ENCODE data around the gene TOLLIP.

TOLLIP gene

DNA sequence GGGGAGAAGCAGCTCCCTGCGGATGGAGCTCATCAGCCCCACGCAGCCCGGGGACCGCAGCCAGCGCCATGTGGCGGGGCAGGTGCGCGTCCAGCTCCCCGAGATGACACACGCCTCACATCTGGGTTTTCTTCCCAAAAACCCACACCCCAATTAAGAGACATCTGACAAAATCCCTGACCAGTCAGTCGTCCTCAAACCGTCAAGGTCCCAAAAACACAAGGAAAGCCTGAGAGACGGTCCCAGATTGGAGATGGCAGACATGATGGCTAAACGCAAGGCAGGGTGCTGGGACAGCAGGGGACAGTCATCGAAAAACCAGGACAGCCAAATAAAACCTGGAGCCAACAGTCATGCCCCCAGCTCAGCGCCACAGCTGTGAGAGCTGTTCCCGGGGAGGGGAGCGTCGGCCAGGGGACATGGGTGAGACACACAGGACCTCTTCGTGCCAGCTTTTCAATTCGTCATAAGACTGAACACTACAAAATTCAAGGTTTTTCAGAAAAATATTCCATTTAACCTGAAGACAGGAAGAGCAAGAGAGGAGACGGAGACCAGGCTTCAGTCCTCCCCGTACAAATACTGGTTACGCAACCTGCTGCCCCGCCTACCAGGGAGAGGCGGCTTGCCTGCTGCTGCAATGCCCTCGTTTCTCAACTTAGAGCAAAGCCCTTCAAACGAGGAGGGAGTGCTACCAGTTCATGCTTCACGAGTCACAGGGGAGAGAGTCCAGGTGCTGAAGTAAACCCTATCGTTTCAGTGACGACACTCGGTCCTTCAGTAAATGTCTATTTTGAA lies 10.5 kb downstream of the TOLLIP start:
- DNase-seq (ENCODE audit: low read depth, low spot score), result no peak

DNA sequence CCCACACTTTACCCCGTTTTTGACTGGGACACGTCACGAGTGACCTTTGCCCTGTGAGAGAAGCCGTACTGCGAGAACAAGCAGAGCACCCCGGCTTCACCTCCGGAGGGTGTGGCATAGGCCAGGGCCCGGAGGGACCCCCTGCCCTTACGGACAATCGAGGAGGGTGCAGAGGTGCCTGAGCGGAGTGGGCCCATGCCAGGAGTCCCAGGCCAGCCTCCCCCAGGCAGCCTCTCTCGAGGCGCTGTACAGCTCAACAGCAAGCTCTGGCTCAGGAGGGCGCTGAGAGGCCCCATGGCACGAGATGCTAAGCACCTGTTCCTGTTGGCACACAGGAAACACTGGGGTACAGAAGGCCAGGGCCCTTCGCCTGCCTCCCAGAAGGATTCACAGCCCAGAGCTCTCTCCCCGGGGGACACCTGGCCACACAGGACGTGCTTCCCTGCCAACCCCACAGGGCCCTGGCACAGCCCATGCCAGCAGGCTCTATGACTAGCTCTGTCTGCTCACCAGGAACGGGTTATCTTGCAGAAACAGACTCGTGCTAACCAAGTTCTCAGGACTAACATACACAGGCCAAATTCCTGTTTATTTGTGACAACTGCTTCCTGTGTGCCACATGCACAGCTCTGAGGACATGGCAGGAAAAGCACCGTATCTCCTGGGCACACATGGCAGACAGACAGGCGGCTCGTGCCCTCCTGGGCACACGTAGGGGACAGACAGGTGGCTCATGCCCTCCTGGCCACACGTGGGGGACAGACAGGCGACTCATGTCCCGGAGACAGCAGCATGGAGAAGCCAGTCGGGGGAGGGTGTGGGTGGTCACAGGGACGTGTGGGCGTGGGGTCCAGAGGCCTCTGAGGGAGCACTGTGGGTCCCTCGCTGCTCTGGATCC lies 11.6 kb downstream of the TOLLIP start:
- no peak for DNase-seq (ENCODE audit: low read depth, low spot score)

DNA sequence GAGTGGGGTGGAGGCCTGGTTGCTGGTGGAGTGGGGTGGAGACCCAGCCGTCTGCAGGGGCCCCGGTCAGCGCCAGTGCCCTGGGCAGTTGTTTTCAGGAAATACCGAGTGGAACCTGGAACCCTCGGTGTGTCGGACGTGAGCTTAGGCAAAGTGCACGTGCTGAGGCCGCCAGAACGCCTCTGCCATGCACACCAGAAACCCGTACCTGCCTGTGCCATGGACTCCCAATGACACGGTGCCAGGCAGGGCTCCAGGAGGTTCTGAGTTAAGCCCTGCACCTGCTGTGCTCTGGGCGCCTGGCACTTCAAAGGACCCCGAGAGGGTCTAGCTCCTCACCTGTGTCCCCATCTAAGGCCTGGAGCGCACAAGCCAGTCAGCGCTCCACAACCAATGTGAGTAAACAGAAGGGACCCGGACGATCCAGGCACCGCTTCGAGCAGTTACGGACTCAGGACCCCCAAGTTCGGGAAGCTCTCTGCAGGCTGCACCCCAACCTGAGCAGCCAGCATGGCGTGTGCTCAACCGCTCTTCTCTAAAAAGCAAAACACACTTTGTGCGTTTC lies 12.3 kb downstream of the TOLLIP start:
- no peak for DNase-seq (ENCODE audit: low read depth, low spot score)

DNA sequence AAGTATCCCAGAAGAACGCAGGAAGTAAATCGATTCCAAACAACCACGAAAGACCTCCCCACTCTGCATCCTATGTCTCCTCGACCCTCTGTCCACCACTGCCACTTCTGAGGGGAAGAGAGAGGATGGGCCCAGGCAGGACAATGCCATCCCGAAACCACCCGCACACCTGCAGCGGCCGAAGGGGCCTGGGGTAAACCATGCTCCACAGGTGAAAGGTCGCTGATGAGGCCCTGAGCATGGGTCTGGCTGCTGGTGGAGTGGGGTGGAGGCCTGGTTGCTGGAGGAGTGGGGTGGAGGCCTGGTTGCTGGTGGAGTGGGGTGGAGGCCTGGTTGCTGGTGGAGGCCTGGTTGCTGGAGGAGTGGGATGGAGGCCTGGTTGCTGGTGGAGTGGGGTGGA lies 13.1 kb downstream of the TOLLIP start:
- no peak for DNase-seq (ENCODE audit: low read depth, low spot score)

DNA sequence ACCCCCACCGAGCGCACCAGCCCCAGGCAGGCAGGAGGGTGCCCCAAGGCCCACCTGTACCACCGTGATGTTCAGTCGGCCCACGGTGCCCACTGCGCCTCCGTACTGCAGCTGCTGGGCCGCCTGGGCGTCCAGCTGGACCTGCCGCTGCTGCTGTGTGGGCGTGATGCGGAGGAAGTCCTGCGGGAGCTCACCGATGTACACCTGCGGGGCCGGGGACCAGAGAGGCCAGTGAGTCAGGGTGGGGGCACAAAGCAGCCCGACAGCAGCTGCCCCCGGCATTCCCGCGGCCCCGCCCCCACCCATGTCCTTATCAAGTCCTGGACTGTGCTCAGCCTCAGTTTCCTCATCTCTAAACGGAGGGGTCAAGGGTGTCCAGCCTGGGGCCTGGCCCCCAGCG lies 13.8 kb downstream of the TOLLIP start:
- no peak for DNase-seq (ENCODE audit: low read depth, low spot score)

DNA sequence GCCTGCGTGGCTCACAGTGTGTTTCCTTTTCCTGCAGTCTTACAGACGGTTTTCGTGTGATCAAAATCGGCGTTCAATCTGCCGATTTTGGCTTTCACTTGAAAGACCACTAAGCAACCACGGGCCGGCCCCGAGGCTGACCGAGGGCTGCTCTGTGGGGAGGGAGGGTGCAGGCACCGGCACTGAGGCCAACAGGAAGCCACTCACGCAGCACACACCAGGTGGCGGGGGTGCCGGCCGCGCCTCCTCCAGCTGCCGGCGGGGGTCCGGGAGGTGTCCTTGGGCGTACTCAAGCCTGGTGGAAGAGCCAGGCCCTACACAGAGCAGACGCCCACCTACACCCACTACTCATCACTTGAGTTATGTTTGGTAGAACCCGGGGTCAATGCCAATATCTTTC lies 14.3 kb downstream of the TOLLIP start:
- no peak for DNase-seq (ENCODE audit: low read depth, low spot score)

DNA sequence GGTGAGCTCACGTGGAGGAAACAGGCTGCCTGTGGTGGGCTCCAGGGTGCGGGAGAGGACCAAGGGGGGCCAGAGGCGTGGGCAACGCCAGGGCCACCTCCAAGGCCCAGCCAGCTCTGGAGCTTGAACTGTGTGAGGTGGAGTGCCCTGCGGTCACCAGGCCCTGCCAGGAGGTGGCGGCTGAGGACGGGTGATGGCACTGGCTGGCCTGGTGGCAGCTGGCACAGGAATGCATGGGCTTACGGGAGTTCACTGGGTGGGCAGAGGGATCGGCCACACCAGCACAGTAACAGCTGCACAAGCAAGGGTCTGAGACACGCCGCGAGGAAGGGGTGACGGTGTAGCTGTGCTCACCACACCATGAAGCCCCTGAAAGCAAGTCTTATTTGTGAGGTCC lies 15.8 kb downstream of the TOLLIP start:
- DNase-seq (ENCODE audit: low read depth, low spot score), result no peak

DNA sequence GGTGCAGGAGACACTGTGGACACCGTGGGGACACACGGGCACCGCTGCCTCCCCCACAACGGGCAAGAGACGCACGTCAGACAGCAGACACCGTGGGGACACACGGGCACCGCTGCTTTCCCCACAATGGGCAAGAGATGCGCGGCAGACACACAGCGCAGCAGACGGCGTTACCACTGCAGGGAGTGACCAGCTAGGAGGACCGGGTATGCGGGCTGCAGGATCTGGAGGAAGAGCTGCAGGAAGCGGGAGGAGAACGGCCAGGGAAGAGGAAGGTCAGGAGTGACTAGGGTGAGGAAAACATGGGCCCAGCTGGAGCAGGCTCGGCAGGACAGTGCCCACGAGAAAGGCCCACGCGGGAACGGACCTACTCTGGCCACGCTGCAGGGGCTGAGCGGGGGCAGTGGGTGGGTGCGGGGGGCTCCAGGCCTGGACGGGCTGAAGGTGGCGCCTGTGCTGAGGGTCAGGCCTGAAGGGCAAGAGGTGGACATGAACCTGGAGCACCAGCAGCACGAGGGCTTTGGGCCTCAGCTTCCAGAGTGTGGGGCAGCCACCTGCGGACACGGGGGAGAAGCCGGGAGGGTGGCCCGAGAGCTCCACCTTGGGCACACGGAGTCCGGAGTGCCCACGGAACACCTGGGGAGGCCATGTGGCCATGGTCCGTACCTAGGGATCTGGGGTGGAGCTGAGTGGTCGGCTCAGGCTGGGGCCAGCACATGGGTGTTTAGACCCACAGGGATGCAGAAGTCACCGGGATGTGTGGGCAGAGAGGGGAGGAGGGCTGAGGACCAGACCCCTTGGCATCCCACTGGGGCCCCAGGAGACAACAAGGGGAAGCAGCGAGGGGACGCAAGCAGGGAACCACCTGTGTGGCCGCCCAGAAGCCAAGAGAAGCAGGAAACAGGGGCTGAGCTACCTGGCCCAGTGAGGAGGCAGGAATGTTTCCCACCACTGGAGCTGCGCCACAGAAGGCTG lies 16.5 kb downstream of the TOLLIP start:
- DNase-seq (ENCODE audit: low read depth, low spot score), result no peak

DNA sequence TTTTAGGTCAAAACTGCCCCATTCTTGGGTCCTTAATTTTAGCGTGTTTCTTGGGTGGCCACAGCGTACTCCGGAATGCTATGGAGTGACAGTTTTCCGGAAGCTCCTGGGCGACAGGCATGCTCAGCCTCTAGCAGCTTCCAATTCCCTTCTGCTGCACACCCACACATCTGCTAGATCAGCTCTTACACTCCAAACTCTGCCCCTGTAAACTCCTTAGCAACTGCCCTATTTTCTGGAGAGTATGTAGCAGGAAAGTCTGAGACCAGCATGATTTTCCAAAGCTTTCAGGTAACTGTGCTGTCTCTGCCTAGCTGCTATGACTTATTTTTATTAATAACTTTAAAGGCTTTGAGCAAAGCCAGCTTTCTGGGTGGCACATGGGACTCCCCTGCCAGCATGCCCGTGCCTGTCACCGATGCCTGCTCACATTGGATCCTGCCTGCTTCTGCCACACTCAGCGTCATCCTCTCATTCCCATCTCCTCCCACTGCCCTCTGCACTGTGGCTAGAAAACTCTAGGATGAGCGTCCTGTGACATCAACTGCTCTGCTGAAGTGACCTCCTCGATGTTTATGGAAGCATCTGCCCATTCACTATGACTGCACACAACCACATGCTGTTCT lies 17.3 kb downstream of the TOLLIP start:
- no peak for DNase-seq (ENCODE audit: low read depth, low spot score)

DNA sequence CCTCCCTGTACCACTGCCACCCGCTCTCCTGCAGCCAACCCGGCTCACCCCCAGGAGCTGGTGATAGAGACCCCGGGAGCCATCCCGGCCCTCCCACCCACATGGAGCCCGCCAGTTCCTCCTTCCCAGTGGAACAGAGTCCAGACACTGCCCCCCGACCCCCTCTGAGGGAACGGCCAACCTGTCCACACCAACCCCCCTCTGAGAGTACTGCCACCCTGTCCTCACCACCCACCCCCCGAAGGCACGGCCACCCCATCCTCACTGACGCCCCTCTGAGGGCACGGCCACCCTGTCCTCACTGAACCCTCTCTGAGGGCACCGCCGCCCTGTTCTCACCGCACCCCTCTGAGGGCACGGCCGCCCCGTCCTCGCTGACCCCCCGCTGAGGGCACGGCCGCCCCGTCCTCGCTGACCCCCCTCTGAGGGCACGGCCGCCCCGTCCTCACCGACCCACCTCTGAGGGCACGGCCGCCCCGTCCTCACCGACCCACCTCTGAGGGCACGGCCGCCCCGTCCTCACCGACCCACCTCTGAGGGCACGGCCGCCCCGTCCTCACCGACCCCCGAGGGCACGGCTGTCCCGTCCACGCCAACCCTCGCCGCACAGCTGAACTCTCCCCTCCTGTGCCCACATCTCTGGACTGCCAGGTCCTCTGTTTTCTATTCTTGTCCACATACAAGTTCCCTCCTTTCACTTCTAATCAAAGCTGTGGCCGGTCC lies 18.0 kb downstream of the TOLLIP start:
- DNase-seq (ENCODE audit: low read depth, low spot score), result no peak

DNA sequence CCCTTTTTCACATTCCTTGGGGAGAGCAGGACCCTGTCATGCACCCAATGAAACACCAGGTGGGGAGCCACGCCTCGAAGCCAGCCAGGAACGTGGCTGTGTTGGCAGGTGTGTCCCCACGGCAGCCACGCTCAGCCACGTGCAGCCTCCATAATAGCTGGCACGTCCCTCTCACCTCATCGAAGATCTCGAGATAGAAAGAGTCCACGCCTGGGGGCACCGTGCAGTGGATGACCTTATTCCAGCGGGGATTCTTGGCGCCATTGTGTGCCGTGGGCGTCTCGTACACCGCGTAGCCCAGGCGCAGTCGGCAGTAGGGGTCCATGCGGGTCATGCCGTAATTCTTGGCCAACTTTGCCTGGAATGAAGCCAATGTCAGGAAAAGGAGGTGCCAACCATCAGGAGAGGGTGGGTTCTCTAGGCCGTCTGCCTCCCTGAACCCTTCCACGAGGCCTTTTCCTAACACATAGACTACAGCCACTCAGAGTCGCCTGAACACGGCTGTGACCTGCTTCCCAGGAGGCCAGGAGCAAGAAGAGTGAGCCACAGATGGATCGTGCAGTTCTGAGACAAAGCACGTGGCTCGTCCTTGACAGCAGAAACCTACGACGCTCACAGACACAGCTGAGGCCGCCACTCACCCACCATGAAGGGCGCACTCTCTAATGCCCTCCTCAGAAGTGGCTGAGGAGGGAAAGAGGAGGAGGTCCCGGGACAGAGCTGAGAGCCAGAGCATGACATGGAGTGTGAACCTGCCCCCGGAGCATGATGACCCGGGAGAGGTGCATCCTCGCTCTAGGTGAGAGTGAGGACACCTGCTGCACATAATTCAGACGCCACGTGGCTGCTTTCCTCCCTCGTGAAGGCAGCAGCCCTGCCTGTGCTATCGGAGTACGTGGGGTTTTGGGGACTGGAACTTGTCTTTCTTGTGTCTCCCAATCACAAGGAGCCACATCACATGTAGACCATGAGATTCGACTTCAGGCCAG lies 19.1 kb downstream of the TOLLIP start:
- no peak for DNase-seq (ENCODE audit: low read depth, low spot score)

DNA sequence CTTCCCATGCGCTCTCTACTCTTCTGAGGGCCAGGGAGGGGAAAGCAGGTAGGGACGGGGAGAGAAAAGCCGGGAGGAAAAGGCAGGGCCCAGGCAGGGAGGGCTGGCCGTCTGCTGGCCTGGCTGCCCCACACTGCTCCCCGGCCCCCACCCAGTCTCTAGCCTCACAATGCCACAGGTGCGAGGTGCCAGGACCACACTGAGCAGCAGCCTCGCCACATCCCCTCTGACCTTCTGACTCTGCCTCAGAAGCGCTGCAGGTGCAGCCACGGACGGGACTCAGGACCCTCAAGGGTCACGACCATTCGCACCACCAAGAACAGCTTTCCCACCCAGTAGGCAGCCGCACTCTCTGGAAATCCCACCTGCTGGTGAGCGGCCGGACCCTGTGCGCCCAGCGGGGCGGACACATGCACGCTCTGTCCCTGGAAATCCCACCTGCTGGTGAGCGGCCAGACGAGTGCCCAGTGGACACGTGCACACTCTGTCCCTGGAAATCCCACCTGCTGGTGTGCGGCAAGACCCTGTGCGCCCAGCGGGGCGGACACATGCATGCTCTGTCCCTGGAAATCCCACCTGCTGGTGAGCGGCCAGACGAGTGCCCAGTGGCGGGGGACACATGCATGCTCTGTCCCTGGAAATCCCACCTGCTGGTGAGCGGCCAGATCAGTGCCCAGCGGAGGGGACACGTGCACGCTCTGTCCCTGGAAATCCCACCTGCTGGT lies 20.1 kb downstream of the TOLLIP start:
- DNase-seq (ENCODE audit: low read depth, low spot score), result no peak

DNA sequence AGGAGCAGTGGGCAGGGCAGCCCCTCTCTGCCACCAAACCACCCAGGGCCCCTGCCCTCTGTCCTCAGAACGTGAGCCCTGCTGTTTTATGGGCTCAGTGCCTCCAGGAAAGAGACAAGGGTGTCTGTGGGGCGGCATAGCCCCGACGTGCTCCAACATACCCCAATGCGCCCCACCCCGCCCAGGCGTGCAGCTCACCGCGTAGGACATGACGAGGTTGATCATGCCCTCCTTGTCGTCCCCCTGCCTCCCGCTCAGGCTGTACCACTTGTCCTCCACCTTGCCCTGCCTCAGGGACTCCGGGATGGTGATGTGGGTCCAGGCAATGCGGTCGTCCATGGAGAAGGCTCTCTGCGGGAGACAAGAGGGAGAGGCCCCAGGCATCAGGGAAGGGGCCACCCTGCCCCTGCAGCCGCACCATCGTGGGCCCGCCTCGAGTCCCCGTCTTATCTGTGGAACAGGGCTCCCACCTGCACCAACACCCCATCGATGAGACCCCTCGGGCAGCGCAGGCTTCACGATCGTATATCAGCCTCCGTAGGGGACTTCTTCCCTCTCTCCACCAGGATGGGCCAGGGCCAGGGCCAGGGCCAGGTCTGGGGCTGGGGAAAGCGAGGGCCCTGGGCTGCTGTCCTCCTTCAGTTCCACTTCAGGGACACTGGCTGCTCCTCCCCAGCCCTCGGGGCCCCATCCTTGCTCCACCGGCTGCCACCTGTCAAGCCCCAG lies 20.8 kb downstream of the TOLLIP start:
- DNase-seq (ENCODE audit: low read depth, low spot score), result no peak

DNA sequence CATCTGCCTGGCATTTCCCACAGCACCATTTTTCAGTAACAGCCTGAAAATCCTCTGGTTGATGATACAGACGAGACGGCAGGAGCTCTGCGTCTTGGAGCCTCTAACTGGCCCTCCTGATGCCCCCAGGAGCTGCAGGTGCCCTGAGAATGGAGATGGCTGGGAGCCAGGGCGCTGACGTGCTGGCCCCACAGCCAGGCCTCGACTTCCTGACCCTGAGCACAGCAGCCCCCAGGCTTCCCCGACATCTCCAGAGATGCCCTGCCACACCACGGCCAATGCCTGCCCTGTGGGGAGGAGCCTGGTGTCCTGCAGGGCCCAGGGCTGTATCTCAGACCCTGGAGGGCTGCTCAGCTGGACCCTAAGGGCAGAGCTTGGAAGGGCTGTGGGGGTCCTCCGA lies 21.5 kb downstream of the TOLLIP start:
- no peak for DNase-seq (ENCODE audit: low read depth, low spot score)

DNA sequence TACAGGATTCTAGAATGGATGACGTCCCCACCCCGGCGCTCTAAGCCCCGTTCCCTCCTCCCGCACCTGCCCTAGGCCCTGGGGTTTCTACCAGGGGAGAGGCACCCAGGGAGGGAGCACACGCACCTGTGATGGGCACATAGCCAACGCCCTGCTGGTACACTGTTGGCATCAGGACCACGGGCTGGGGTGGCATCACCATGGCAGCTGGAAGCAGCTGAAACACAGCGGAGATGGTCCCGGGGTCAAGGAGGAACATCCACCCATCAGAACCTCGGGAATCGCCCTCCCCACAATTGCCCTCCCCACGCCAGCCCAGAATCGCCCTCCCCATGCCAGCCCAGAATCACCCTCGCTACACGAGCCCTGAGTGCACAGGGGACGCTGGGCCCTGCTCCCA lies 23.6 kb downstream of the TOLLIP start:
- DNase-seq (ENCODE audit: low read depth, low spot score), result no peak

DNA sequence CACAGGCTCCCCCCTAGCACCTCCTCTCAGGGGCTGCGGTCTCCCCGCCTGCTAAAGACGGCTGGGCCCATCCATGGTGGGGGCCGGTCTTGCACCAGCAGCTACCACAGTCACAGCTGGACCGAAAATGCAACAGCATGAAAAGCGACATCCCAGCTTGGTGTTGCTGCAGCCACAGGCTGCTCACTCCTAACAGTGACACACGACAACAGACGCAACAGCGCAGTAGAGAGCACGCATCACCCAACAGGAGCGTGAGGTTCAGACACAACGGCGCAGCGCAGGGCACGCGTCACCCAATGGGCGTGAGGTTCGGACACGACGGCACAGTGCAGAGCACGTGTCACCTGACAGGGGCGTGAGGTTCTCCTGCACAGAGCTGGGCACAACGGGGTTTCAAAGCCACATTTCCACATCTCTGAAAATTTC lies 24.1 kb downstream of the TOLLIP start:
- no peak for DNase-seq (ENCODE audit: low read depth, low spot score)

DNA sequence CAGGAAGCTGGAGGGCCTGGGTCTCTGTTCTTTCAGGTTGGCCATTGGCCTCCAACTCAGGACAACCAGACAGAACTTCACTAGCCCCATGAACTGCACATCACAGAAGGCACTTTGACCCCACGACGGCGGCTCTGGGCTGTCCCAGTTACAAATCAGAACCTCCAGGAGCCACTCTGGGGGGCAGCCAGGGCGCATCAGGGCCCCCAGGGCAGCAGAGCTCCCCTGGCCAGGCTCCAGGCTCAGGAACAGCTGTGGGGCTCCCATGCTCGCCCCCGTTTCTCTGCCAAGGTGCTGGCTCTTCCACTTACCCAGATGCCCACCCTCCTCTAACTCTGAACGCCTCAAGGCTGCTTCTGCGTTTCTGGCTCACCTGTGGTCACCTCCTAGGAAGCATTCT lies 25.5 kb downstream of the TOLLIP start:
- DNase-seq (ENCODE audit: low read depth, low spot score), result no peak

DNA sequence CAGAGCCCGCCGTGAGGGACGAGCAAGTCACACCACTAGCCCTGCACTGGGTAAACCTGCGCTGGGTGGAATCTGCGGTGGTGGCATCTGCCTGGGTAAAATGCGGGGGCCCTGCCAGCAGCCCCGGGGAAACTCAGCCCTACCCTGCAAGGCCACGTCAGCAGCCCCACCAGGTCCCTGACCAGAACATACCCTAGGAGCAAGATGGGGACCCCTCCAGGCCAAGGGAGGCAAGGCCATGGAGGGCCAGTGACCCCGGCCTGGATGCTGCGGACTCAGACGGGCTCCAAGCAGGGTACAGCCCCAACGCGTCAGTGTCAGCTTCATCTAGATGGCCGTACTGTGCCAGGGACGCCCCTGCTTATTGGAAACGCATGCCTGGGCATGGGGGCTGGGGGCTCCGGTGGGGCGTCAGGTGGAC lies 26.3 kb downstream of the TOLLIP start:
- DNase-seq (ENCODE audit: low read depth, low spot score), result no peak

Measured in brain pericyte (primary cell).